IMR-90 (cell line): ENCODE results near the gene TUBA8. TPM values are rescaled to one million over a fixed set of nuclear protein-coding genes. Genes with fewer than 3 reads are reported as not detected.

Experiments used
- ATAC-seq: fragments of 200-7000 bp; cut with Tn5 transposase; 2 replicates; pipeline ENCODE4 v1.9.1; 2020; ENCODE audit warnings: low read depth, mild to moderate bottlenecking, moderate library complexity
- BruUV-seq: library from RNA; stranded (reverse); fragments of 400-500 nt; replicated peaks from 2 replicates; lab custom pipeline; 2021; lab: Mats Ljungman, UMichigan
- CTCF ChIA-PET: fragments of 300-600 bp; formaldehyde crosslinking; extraction: SDS; loops from one replicate; lab custom pipeline; 2021; ENCODE audit warnings: antibody characterized with exemption; lab: Yijun Ruan, JAX
- POLR2A ChIA-PET: fragments of 300-600 bp; sonication (Branson Sonifier 250); formaldehyde crosslinking; loops from one replicate; lab custom pipeline; 2022; ENCODE audit warnings: antibody characterized with exemption; ENCODE audit not compliant: unreplicated experiment; lab: Charles Lee
- DNase-seq: peaks from one replicate; pipeline ENCODE4 v3.0.0; 2013
- H2AFZ ChIP-seq: replicated peaks from 2 replicates; pipeline ENCODE3; 2013; ENCODE audit warnings: low read length, mild to moderate bottlenecking; ENCODE audit not compliant: poor library complexity
- H2AK5ac ChIP-seq: 2 replicates; pipeline ENCODE4 v1.6.1; 2013; ENCODE audit warnings: low read depth, low read length, inconsistent platforms
- H2AK9ac ChIP-seq: replicated peaks from 2 replicates; pipeline ENCODE3; 2013; ENCODE audit warnings: mild to moderate bottlenecking, low read depth, low read length, moderate library complexity; ENCODE audit not compliant: poor library complexity
- H2BK120ac ChIP-seq: 2 replicates; pipeline ENCODE4 v1.6.1; 2013; ENCODE audit warnings: low read depth, low read length, inconsistent platforms
- H2BK15ac ChIP-seq: 3 replicates; pipeline ENCODE4 v1.6.1; 2013; ENCODE audit warnings: low read depth, low read length, inconsistent platforms
- H2BK20ac ChIP-seq: 2 replicates; pipeline ENCODE4 v1.6.1; 2013; ENCODE audit warnings: low read depth, mild to moderate bottlenecking, inconsistent platforms, low read length, moderate library complexity
- H2BK5ac ChIP-seq: 2 replicates; pipeline ENCODE4 v1.6.1; 2013; ENCODE audit warnings: mild to moderate bottlenecking, low read depth, low read length, inconsistent platforms; ENCODE audit not compliant: poor library complexity, severe bottlenecking
- H3K14ac ChIP-seq: replicated peaks from 2 replicates; pipeline ENCODE4 v1.6.1; 2013; ENCODE audit warnings: low read depth, low read length, inconsistent platforms
- H3K18ac ChIP-seq: 2 replicates; pipeline ENCODE4 v1.6.1; 2013; ENCODE audit warnings: low read depth, low read length, control low read depth
- H3K23ac ChIP-seq: 2 replicates; pipeline ENCODE4 v1.6.1; 2013; ENCODE audit warnings: low read depth, low read length, inconsistent platforms
- H3K27ac ChIP-seq: 2 replicates; pipeline ENCODE4 v1.5.1; 2013; ENCODE audit warnings: mild to moderate bottlenecking, control low read depth, low read length; ENCODE audit not compliant: insufficient read depth
- H3K27me3 ChIP-seq: 2 replicates; pipeline ENCODE4 v1.6.1; 2013; ENCODE audit warnings: low read length; ENCODE audit not compliant: control insufficient read depth, insufficient read depth
- H3K36me3 ChIP-seq: 2 replicates; pipeline ENCODE4 v1.6.1; 2013; ENCODE audit warnings: low read length, mixed read lengths; ENCODE audit not compliant: control insufficient read depth, insufficient read depth
- H3K4ac ChIP-seq: 2 replicates; pipeline ENCODE4 v1.6.1; 2013; ENCODE audit warnings: low read depth, low read length, inconsistent platforms
- H3K4me1 ChIP-seq: 2 replicates; pipeline ENCODE4 v1.6.1; 2013; ENCODE audit warnings: low read length, mixed read lengths; ENCODE audit not compliant: control insufficient read depth, insufficient read depth
- H3K4me2 ChIP-seq: 2 replicates; pipeline ENCODE4 v1.6.1; 2013; ENCODE audit warnings: low read depth, mild to moderate bottlenecking, control low read depth, low read length, moderate library complexity
- H3K4me3 ChIP-seq: 2 replicates; pipeline ENCODE4 v1.5.1; 2013; ENCODE audit warnings: low read depth, mild to moderate bottlenecking, control low read depth, low read length, moderate library complexity; ENCODE audit not compliant: insufficient read depth
- H3K56ac ChIP-seq: 2 replicates; pipeline ENCODE4 v1.6.1; 2013; ENCODE audit warnings: low read length, inconsistent platforms; ENCODE audit not compliant: insufficient read depth; ENCODE audit errors: extremely low read depth
- H3K79me1 ChIP-seq, 2 experiments: 2 replicates each; pipeline ENCODE4 v1.6.1; 2013; ENCODE audit warnings: low read length in 2 of 2, inconsistent platforms in 1 of 2, low read depth in 1 of 2
- H3K9ac ChIP-seq: 2 replicates; pipeline ENCODE4 v1.6.1; 2013; ENCODE audit warnings: low read depth, low read length, control low read depth
- H3K9me1 ChIP-seq: 2 replicates; pipeline ENCODE4 v1.6.1; 2013; ENCODE audit warnings: low read length, inconsistent platforms; ENCODE audit not compliant: insufficient read depth
- H3K9me3 ChIP-seq: 2 replicates; pipeline ENCODE4 v1.6.1; 2013; ENCODE audit warnings: low read length; ENCODE audit not compliant: control insufficient read depth, insufficient read depth
- H4K20me1 ChIP-seq: 2 replicates; pipeline ENCODE4 v1.6.1; 2013; ENCODE audit warnings: low read length, inconsistent platforms; ENCODE audit not compliant: insufficient read depth
- H4K5ac ChIP-seq: 2 replicates; pipeline ENCODE4 v1.6.1; 2013; ENCODE audit warnings: mild to moderate bottlenecking, low read depth, low read length, control low read depth
- H4K8ac ChIP-seq, 2 experiments: 2 replicates each; pipeline ENCODE4 v1.6.1; 2013; ENCODE audit warnings: low read depth in 2 of 2, low read length in 2 of 2, control low read depth in 1 of 2, inconsistent platforms in 1 of 2
- H4K91ac ChIP-seq: 2 replicates; pipeline ENCODE4 v1.6.1; 2013; ENCODE audit warnings: low read depth, low read length, inconsistent platforms; ENCODE audit not compliant: insufficient read depth
- BHLHE40 ChIP-seq: fragments of 150-350 bp; IDR thresholded peaks from 2 replicates; pipeline ENCODE4 v1.6.1; 2016; ENCODE audit warnings: mild to moderate bottlenecking, low read depth, low read length
- CEBPB ChIP-seq: IDR thresholded peaks from 2 replicates; pipeline ENCODE4 v1.6.1; 2012; ENCODE audit warnings: low read depth, low read length, improper control_type of control experiment
- CHD1 ChIP-seq: IDR thresholded peaks from 2 replicates; pipeline ENCODE4 v1.6.1; 2012; ENCODE audit warnings: low read depth, low read length, improper control_type of control experiment
- CTCF ChIP-seq: conservative IDR thresholded peaks from 2 replicates; pipeline ENCODE4 v1.5.1; 2012; ENCODE audit warnings: mild to moderate bottlenecking, low read depth, low read length, improper control_type of control experiment
- FOS ChIP-seq: fragments of 150-350 bp; IDR thresholded peaks from 2 replicates; pipeline ENCODE4 v1.6.1; 2016; ENCODE audit warnings: low read depth, low read length
- MAFK ChIP-seq: IDR thresholded peaks from 2 replicates; pipeline ENCODE4 v1.6.1; 2012; ENCODE audit warnings: low read depth, low read length, improper control_type of control experiment
- MXI1 ChIP-seq: IDR thresholded peaks from 2 replicates; pipeline ENCODE4 v1.6.1; 2012; ENCODE audit warnings: low read depth, mild to moderate bottlenecking, low read length, moderate library complexity, borderline replicate concordance
- POLR2A ChIP-seq: IDR thresholded peaks from 2 replicates; pipeline ENCODE4 v1.6.1; 2012; ENCODE audit warnings: mild to moderate bottlenecking, low read depth, low read length
- RAD21 ChIP-seq: IDR thresholded peaks from 2 replicates; pipeline ENCODE4 v1.6.1; 2012; ENCODE audit warnings: low read length, improper control_type of control experiment
- RFX5 ChIP-seq: IDR thresholded peaks from 2 replicates; pipeline ENCODE4 v1.8.0; 2012; ENCODE audit warnings: low read depth, mild to moderate bottlenecking, low read length, moderate library complexity
- SMC3 ChIP-seq: fragments of 150-350 bp; IDR thresholded peaks from 2 replicates; pipeline ENCODE4 v1.6.1; 2016; ENCODE audit warnings: low read depth, mild to moderate bottlenecking, antibody characterized with exemption, low read length, moderate library complexity
- WGBS, 2 experiments: methylation state at CpG; one replicate each; pipeline versions ENCODE4 v1.1.5 to v1.1.7; 2013; ENCODE audit warnings: missing lambda C conversion rate in 2 of 2; ENCODE audit not compliant: insufficient read length in 1 of 2; ENCODE audit errors: extremely low coverage in 2 of 2; 5-methylcytosine and 5-hydroxymethylcytosine counted together
- dilution Hi-C: fragments of 300-500 bp; cut with HindIII; formaldehyde crosslinking; loops from one replicate; pipeline ENCODE4 v1.14.3; 2018; ENCODE audit warnings: low sequenced_read_pairs; ENCODE audit not compliant: unreplicated experiment
- in situ Hi-C: fragments of 300-500 bp; cut with MboI; formaldehyde crosslinking; loops from 3 replicates; pipeline ENCODE4 v1.14.3; 2019; ENCODE audit warnings: low sequenced_read_pairs, inconsistent platforms, mixed read lengths
- intact Hi-C: fragments of 100-400 bp; cut with micrococcal nuclease; formaldehyde crosslinking; loops from 2 replicates; pipeline ENCODE4 v1.10.0; 2022
- polyA plus RNA-seq, 3 experiments: library from polyadenylated mRNA; depleted of rRNA; stranded (reverse); fragments of >200 nt; gene quantifications; 2 replicates each; pipeline ENCODE4 v1.2.3, GENCODE V29; 2012; ENCODE audit warnings: low replicate concordance in 1 of 3
- total RNA-seq: library from RNA; depleted of rRNA; stranded (reverse); fragments of >200 nt; gene quantifications from 2 replicates; pipeline ENCODE4 v1.2.3, GENCODE V29; 2012
- TF ChIP-seq, protein P1 (sequence below): fragments of 150-350 bp; IDR thresholded peaks from 2 replicates; pipeline ENCODE4 v1.6.1; 2016; ENCODE audit warnings: low read depth, mild to moderate bottlenecking, low read length, moderate library complexity, borderline replicate concordance
- TF ChIP-seq, protein P2 (sequence below): fragments of 150-350 bp; IDR thresholded peaks from 2 replicates; pipeline ENCODE4 v1.6.1; 2017; ENCODE audit warnings: mild to moderate bottlenecking, antibody characterized with exemption, low read length, low read depth

TUBA8 gene
- total and polyA plus RNA-seq, 2 of the 4 experiments (the other 2 are of a cell fraction) = 1.4 to 2.2 TPM

DNA sequence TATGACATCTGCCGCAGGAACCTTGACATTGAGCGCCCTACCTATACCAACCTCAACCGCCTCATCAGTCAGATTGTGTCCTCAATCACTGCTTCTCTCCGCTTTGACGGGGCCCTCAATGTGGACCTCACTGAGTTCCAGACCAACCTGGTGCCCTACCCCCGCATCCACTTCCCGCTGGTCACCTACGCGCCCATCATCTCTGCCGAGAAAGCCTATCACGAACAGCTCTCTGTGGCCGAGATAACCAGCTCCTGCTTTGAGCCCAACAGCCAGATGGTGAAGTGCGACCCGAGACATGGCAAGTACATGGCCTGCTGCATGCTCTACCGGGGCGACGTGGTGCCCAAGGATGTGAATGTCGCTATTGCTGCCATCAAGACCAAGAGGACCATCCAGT lies 16.0 kb downstream of the TUBA8 start:
- Histone ChIP-seq H2AFZ (no peak overlapping the region), H3K23ac (no peak overlapping the region), H3K4ac (no peak overlapping the region), H4K91ac (no peak overlapping the region), H2BK5ac (no peak overlapping the region), H2BK15ac (no peak overlapping the region), H3K18ac (no peak overlapping the region), H3K14ac (no peak overlapping the region), H3K27me3 (no peaks in the 10 kb centered on the region), H2AK5ac (no peak overlapping the region), H2BK20ac (no peak overlapping the region), H4K20me1 (no peaks in the 10 kb centered on the region), H3K4me2 (no peak overlapping the region), H3K4me3 (no peak overlapping the region), H3K9me1 (no peaks in the 10 kb centered on the region; the same call in 1 of the 2 replicates), H4K8ac (no peak overlapping the region), H3K36me3 (peaks cover 5% of the 10 kb centered on the region; the same call in 1 of the 2 replicates), H4K5ac (no peak overlapping the region), H3K9me3 (no peaks in the 10 kb centered on the region), H3K27ac (no peak overlapping the region), H3K79me1 (no peaks in the 10 kb centered on the region), H3K4me1 (no peaks in the 10 kb centered on the region), H2BK120ac (no peak overlapping the region), H3K56ac (no peak overlapping the region), H3K9ac (no peak overlapping the region), H2AK9ac (no peak overlapping the region)
- dilution Hi-C loops = no loop called here
- intact Hi-C loops = no loop called here
- POLR2A ChIA-PET = no interaction called here
- CTCF ChIA-PET = no interaction called here
- no TSS peak for BruUV-seq
- no peak for ATAC-seq
- TF ChIP-seq CHD1 (no peak), BHLHE40 (no peak), RAD21 (no peak), POLR2A (no peak), MXI1 (no peak), SMC3 (no peak), CEBPB (no peak), FOS (no peak), MAFK (no peak), CTCF (no peak), RFX5 (no peak)
- TF ChIP-seq, protein P1, sequence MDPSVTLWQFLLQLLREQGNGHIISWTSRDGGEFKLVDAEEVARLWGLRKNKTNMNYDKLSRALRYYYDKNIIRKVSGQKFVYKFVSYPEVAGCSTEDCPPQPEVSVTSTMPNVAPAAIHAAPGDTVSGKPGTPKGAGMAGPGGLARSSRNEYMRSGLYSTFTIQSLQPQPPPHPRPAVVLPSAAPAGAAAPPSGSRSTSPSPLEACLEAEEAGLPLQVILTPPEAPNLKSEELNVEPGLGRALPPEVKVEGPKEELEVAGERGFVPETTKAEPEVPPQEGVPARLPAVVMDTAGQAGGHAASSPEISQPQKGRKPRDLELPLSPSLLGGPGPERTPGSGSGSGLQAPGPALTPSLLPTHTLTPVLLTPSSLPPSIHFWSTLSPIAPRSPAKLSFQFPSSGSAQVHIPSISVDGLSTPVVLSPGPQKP = no peak
- TF ChIP-seq, protein P2, sequence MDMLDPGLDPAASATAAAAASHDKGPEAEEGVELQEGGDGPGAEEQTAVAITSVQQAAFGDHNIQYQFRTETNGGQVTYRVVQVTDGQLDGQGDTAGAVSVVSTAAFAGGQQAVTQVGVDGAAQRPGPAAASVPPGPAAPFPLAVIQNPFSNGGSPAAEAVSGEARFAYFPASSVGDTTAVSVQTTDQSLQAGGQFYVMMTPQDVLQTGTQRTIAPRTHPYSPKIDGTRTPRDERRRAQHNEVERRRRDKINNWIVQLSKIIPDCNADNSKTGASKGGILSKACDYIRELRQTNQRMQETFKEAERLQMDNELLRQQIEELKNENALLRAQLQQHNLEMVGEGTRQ = no peak
- in situ Hi-C loops = no loop called here
- 96% methylated on average over 14 of the region's 18 CpGs; no CpG with 5 or more reads in 1 of the 2 experiments for WGBS, 2 experiments
- DNase-seq = no peak
